GM12878 (cell line): ENCODE data around the gene NAA15. TPM values are rescaled to one million over a fixed set of nuclear protein-coding genes. Genes with fewer than 3 reads are reported as not detected.

Experiments used
- ATAC-seq: fragments of 200-7000 bp; cut with Tn5 transposase; 3 replicates; pipeline ENCODE4 v1.9.1; 2020; ENCODE audit warnings: mild to moderate bottlenecking, moderate library complexity
- BruUV-seq: library from RNA; stranded (reverse); fragments of 400-500 nt; replicated peaks from 2 replicates; lab custom pipeline; 2021; lab: Mats Ljungman, UMichigan
- CTCF ChIA-PET: fragments of 300-600 bp; sonication (Branson Sonifier 250); formaldehyde crosslinking; extraction: SDS; loops from one replicate; lab custom pipeline; 2021; ENCODE audit warnings: inconsistent platforms; lab: Yijun Ruan, JAX
- POLR2A ChIA-PET: fragments of 350-600 bp; formaldehyde crosslinking; extraction: SDS; loops from one replicate; lab custom pipeline; 2021; ENCODE audit warnings: inconsistent platforms; lab: Charles Lee
- RAD21 ChIA-PET: fragments of 300-600 bp; sonication (Branson Sonifier 250); formaldehyde crosslinking; loops from one replicate; lab custom pipeline; 2023; ENCODE audit warnings: antibody characterized with exemption; ENCODE audit not compliant: unreplicated experiment; lab: Charles Lee
- SMC1A ChIA-PET: fragments of 300-600 bp; sonication (Branson Sonifier 250); formaldehyde crosslinking; loops from one replicate; lab custom pipeline; 2023; ENCODE audit not compliant: unreplicated experiment, uncharacterized antibody; lab: Charles Lee
- DNase-seq: peaks from one replicate; pipeline ENCODE4 v3.0.0-alpha.2; 2011; ENCODE audit warnings: low read depth, low spot score
- FAIRE-seq: peaks from 3 replicates; lab custom pipeline; 2011; peaks lifted over from hg19 to GRCh38; lab: Jason Lieb, UNC
- H2AFZ ChIP-seq: 2 replicates; pipeline ENCODE4 v1.6.0; 2011; ENCODE audit warnings: low read depth, low read length, control low read depth; ENCODE audit not compliant: control insufficient read depth
- H3K27ac ChIP-seq: 2 replicates; pipeline ENCODE4 v1.5.1; 2011; ENCODE audit warnings: control low read depth; ENCODE audit not compliant: control insufficient read depth, insufficient read depth
- H3K27me3 ChIP-seq, 2 experiments: replicated peaks in 1 of 2; 2 replicates each; pipeline versions ENCODE4 v1.6.0 to v1.6.1; 2011; ENCODE audit warnings: low read length in 1 of 2; ENCODE audit not compliant: control insufficient read depth in 2 of 2, insufficient read depth in 2 of 2
- H3K36me3 ChIP-seq, 2 experiments: 2 replicates each; pipeline ENCODE4 v1.5.1; 2011; ENCODE audit warnings: low read length in 1 of 2; ENCODE audit not compliant: control insufficient read depth in 2 of 2, insufficient read depth in 2 of 2
- H3K4me1 ChIP-seq: 2 replicates; pipeline ENCODE4 v1.6.1; 2011; ENCODE audit warnings: mild to moderate bottlenecking, low read length, moderate library complexity, mixed read lengths; ENCODE audit not compliant: control insufficient read depth, insufficient read depth
- H3K4me2 ChIP-seq: 2 replicates; pipeline ENCODE4 v1.6.0; 2011; ENCODE audit warnings: control low read depth; ENCODE audit not compliant: control insufficient read depth, insufficient read depth
- H3K4me3 ChIP-seq: fragments of 200-600 bp; sonication (generic); 2 replicates; pipeline ENCODE4 v1.5.1; 2016
- H3K79me2 ChIP-seq: 2 replicates; pipeline ENCODE4 v1.6.0; 2011; ENCODE audit warnings: low read length; ENCODE audit not compliant: control insufficient read depth, insufficient read depth
- H3K9ac ChIP-seq: 2 replicates; pipeline ENCODE4 v1.8.0; 2011; ENCODE audit warnings: low read length, control low read depth, mixed read lengths; ENCODE audit not compliant: control insufficient read depth, insufficient read depth
- H3K9me3 ChIP-seq: replicated peaks from 3 replicates; pipeline ENCODE4 v1.5.1; 2011; ENCODE audit warnings: mild to moderate bottlenecking, low read length; ENCODE audit not compliant: control insufficient read depth, insufficient read depth
- H4K20me1 ChIP-seq: 2 replicates; pipeline ENCODE4 v1.6.0; 2011; ENCODE audit not compliant: control insufficient read depth, insufficient read depth
- ATF7 ChIP-seq: fragments of 450-650 bp; IDR thresholded peaks from 2 replicates; pipeline ENCODE4 v1.6.1; 2016; ENCODE audit warnings: low read depth, mild to moderate bottlenecking
- BMI1 ChIP-seq: fragments of 450-650 bp; IDR thresholded peaks from 2 replicates; pipeline ENCODE4 v1.6.1; 2016; ENCODE audit warnings: mild to moderate bottlenecking, moderate library complexity, borderline replicate concordance
- CHD1 ChIP-seq: IDR thresholded peaks from 2 replicates; pipeline ENCODE4 v1.6.1; 2012; ENCODE audit warnings: low read depth, low read length, improper control_type of control experiment
- CREB1 ChIP-seq: IDR thresholded peaks from 2 replicates; pipeline ENCODE4 v1.6.1; 2012; ENCODE audit warnings: low read depth, mild to moderate bottlenecking, inconsistent platforms
- NR2C2 ChIP-seq: IDR thresholded peaks from 2 replicates; pipeline ENCODE4 v1.6.1; 2011; ENCODE audit warnings: borderline replicate concordance, low read depth; ENCODE audit not compliant: control insufficient read depth, insufficient read length
- RAD21 ChIP-seq: IDR thresholded peaks from 2 replicates; pipeline ENCODE4 v1.6.1; 2011; ENCODE audit warnings: mild to moderate bottlenecking, low read depth, low read length, moderate library complexity; ENCODE audit not compliant: insufficient read depth
- RUNX3 ChIP-seq: IDR thresholded peaks from 2 replicates; pipeline ENCODE4 v1.6.1; 2012; ENCODE audit warnings: low read length, inconsistent platforms
- STAT3 ChIP-seq: IDR thresholded peaks from 2 replicates; pipeline ENCODE4 v1.6.1; 2011; ENCODE audit warnings: low read depth, low read length, improper control_type of control experiment
- ZNF217 ChIP-seq: fragments of 450-650 bp; IDR thresholded peaks from 2 replicates; pipeline ENCODE4 v1.6.1; 2017; ENCODE audit warnings: antibody characterized with exemption, mild to moderate bottlenecking
- WGBS: methylation state at CpG from one replicate; pipeline ENCODE4 v1.1.6; 2016; ENCODE audit warnings: low lambda C conversion rate; ENCODE audit not compliant: insufficient replicate concordance, insufficient coverage; ENCODE audit errors: missing lambda C conversion rate; 5-methylcytosine and 5-hydroxymethylcytosine counted together
- in situ Hi-C: fragments of 300-500 bp; cut with MboI; formaldehyde crosslinking; loops from 9 replicates; pipeline ENCODE4 v1.14.3; 2018; ENCODE audit warnings: mixed read lengths
- intact Hi-C: fragments of 100-400 bp; cut with micrococcal nuclease; formaldehyde crosslinking; loops from one replicate; pipeline ENCODE4 v1.14.2; 2022; ENCODE audit not compliant: unreplicated experiment
- polyA plus RNA-seq, 11 experiments: library from polyadenylated mRNA; depleted of rRNA in 4 of 11; unstranded in 6 of 11; stranded (reverse) in 5 of 11; fragments of >200 nt; fragmentation: Nextera tagmentation in 4 of 11; fragmentation: Illumina TruSeq in 1 of 11; extraction: Ambion mirVana in 4 of 11; extraction: Trizol in 1 of 11; gene quantifications; 1 replicate in 1 of 11; 2 replicates in 10 of 11; pipeline versions ENCODE4 v1.2.1 to v1.2.3, GENCODE V29; 2011 to 2016; ENCODE audit warnings: inconsistent platforms in 2 of 11, missing spikeins in 2 of 11, low read depth in 1 of 11
- total RNA-seq, 4 experiments: library from RNA; depleted of rRNA in 3 of 4; stranded (reverse); fragments of >200 nt in 3 of 4; fragmentation: Illumina TruSeq in 1 of 4; extraction: Trizol in 1 of 4; gene quantifications; 2 replicates each; pipeline versions ENCODE4 v1.2.1 to v1.2.3, GENCODE V29; 2013 to 2021

Gene NAA15
- total and polyA plus RNA-seq, 10 of the 15 experiments (the other 5 are each of a cell fraction or from before 2014, with no cell fraction given) = 24.3 to 93.1 (median 51.9) TPM

DNA sequence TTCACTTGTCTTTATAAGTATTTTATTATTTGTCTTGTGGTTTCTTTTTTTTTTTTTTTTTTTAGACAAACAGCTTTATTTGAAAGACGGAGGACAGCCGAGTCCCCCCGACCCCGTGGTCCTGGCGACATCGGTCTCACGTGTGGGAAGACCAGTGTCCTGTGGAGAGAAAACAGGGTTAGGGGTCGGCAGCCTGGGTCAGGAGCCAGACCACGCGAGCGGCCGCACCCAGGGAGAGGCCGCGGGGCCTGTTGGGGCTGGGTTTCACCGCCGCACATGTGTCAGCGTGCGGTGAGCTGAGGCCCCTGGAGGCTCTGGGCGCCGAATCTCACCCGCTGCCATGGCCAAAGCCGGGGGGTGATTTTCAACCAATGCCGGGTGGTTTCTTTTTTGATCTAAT is 134.8 kb downstream of the NAA15 start (continued):
- TF ChIP-seq BMI1 = no peak
- TF ChIP-seq CREB1 = no peak

DNA sequence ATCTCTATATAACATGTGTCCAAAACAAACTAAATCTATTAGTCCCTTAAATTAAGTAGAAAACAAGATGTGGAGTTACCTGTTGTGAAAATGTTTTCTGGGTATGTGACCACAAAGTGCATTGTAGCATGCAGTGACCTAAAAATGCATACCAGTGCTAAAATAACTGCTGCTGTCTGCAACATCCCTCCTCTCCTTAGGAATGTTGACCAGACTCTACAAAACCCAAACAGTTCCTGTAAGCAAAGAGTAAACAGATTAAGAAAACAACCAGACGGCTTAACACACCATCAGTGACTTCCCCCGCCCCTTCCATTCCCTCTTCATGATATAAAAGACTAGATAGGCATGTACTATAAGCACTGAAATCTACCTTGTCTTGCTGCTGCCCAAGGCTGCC is 136.8 kb downstream of the NAA15 start:
- Histone ChIP-seq H3K4me1 (no peaks in the 10 kb centered on the region), H3K79me2 (no peaks in the 10 kb centered on the region), H3K4me2 (no peak overlapping the region), H3K4me3 (no peak overlapping the region), H3K27ac (no peak overlapping the region), H3K9me3 (peaks cover 19% of the 10 kb centered on the region), H3K9ac (no peak overlapping the region), H4K20me1 (no peaks in the 10 kb centered on the region), H3K36me3 (no peaks in the 10 kb centered on the region), H2AFZ (no peak overlapping the region), H3K27me3 (no peaks in the 10 kb centered on the region)
- WGBS = 77% methylated on average over 2 of the region's 2 CpGs
- CTCF ChIA-PET = no interaction called here
- DNase-seq = no peak
- no peak for ATAC-seq
- SMC1A ChIA-PET = interaction anchor here (1.1 kb wide), 1 partner anchor 18 kb away, joined by 3 read pairs; no protein-coding TSS in a partner anchor
- BruUV-seq = no TSS peak
- FAIRE-seq = no peak
- in situ Hi-C loops = no loop called here
- POLR2A ChIA-PET = no interaction called here
- RAD21 ChIA-PET = interaction anchor here (0.6 kb wide), 1 partner anchor 26 kb away, joined by 3 read pairs; no protein-coding TSS in a partner anchor
- intact Hi-C loops = no loop called here
- TF ChIP-seq RAD21 (no peak), NR2C2 (no peak), CHD1 (no peak), ATF7 (no peak), RUNX3 (peak; percentile 25; the same call in 1 of the 2 replicates), STAT3 (no peak), ZNF217 (no peak)
